ENCODE data around the gene BBS9. TPM values are rescaled to one million over a fixed set of nuclear protein-coding genes. Genes with fewer than 3 reads are reported as not detected.
"Not testable (repeated sequence)": the region's sequence is repeated elsewhere in the genome, so short reads cannot be mapped to it uniquely, and the experiment has no call there.

BBS9 gene
- total RNA-seq, 4 donors from 2014 or later: 8.6 to 22.5 (median 15.8) TPM

DNA sequence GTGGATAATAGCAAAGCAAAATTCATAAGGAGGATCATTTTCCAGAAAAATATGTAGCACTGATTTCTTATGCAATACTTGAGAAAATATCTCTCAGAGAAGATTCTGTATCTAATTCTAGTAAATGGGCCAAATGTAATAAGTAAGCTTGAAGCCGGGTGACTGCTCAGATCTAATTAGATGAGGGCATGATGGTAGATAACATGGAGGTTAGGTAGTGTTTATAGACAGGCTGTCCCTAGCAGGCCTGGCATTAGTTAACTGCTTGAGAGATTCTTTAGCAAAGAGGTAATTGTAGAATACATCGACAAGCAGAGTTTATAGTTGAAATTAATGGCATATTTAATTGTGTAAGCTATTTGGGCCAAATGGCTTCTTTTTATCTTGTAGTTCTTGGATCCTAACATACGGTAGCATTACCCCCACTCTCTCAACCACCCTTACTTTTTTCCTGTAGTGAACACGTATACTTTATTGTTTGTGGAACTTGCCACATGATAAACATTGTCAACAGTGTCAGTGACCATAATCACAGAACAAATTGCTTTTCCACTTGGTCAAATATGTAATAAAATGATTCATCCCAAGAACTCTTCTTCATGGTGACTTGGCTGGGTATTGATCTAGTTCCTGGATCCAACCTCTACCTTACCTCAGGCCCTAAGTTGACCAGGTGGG lies 343.1 kb downstream of the BBS9 start:
- H3K4me3 ChIP-seq: no peak overlapping the region
- H3K4me1 ChIP-seq: no peaks in the 10 kb centered on the region
- intact Hi-C loops (cut with DNase I; ENCODE audit: low total_unique reads) (no loop called here), in situ Hi-C loops (cut with MboI; ENCODE audit: low pct_ligation_motif_present in 1 of 4, low pct_unique_long_range_greater_than_20kb in 1 of 4, low sequenced_read_pairs in 3 of 4) (no loop called here)
- whole genome bisulfite sequencing, 2 donors (ENCODE audit: low coverage in 1 of 2): 80 to 83% methylated on average over 4 of the region's 4 CpGs
- no peak overlapping the region for H3K27ac ChIP-seq
- no peaks in the 10 kb centered on the region for H3K36me3 ChIP-seq
- TF ChIP-seq POLR2AphosphoS5 (IDR thresholded peaks at IDR 0.05) (no peak), EP300 (IDR thresholded peaks at IDR 0.05; ENCODE audit: low read depth) (no peak), POLR2A (IDR thresholded peaks at IDR 0.05) (no peak)
- TF ChIP-seq, protein P1, sequence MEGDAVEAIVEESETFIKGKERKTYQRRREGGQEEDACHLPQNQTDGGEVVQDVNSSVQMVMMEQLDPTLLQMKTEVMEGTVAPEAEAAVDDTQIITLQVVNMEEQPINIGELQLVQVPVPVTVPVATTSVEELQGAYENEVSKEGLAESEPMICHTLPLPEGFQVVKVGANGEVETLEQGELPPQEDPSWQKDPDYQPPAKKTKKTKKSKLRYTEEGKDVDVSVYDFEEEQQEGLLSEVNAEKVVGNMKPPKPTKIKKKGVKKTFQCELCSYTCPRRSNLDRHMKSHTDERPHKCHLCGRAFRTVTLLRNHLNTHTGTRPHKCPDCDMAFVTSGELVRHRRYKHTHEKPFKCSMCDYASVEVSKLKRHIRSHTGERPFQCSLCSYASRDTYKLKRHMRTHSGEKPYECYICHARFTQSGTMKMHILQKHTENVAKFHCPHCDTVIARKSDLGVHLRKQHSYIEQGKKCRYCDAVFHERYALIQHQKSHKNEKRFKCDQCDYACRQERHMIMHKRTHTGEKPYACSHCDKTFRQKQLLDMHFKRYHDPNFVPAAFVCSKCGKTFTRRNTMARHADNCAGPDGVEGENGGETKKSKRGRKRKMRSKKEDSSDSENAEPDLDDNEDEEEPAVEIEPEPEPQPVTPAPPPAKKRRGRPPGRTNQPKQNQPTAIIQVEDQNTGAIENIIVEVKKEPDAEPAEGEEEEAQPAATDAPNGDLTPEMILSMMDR (IDR thresholded peaks at IDR 0.05): no peak
- H3K27me3 ChIP-seq: no peaks in the 10 kb centered on the region
- H3K9me3 ChIP-seq: no peaks in the 10 kb centered on the region
- DNase-seq: no peak

DNA sequence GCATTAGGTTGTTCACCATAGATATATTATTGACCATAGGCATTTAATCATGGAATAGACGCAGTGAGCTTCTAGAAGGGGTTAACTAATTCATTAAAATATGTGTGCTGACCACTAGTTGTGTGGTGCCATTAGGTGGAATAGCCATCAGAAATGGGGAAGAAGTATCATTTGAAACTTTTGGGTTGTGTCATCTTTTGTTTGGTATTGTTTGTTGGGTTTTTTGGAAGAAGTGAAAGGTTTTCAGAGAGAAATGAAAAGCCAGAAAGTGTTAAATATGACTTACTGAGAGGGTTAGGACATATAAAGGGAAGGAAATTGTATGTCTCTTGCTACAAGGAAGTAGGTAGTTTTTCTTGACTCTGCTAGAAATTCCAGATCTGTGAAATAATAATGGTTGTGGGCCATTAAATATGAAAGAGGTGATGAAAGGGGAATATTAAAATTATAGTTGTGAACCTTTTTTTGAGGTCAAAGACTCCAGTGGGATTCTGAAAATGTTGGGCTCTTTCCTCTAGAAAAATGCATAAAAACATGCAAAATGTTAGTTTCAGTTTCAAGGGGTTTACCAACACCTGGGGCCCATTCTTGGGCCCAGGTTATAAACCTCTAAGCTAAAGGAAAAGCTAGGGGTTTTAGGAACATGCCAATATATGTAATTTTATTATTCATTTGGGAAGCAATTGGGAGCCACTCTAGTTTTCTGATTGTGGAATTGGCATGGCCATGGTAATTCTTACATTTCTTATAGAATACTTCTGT lies 348.5 kb downstream of the BBS9 start:
- intact Hi-C loops (cut with DNase I; ENCODE audit: low total_unique reads): no loop called here
- TF ChIP-seq EP300 (IDR thresholded peaks at IDR 0.05; ENCODE audit: low read depth) (no peak), POLR2AphosphoS5 (IDR thresholded peaks at IDR 0.05) (no peak), POLR2A (IDR thresholded peaks at IDR 0.05) (no peak)
- TF ChIP-seq, protein P1 (IDR thresholded peaks at IDR 0.05): no peak
- in situ Hi-C loops (cut with MboI; ENCODE audit: low pct_ligation_motif_present in 1 of 4, low pct_unique_long_range_greater_than_20kb in 1 of 4, low sequenced_read_pairs in 3 of 4): no loop called here
- no peaks in the 10 kb centered on the region for H3K4me1 ChIP-seq
- no peak for DNase-seq
- H3K36me3 ChIP-seq: no peaks in the 10 kb centered on the region
- H3K27ac ChIP-seq: no peak overlapping the region
- no peaks in the 10 kb centered on the region for H3K27me3 ChIP-seq
- no peak overlapping the region for H3K4me3 ChIP-seq
- H3K9me3 ChIP-seq: no peaks in the 10 kb centered on the region
- WGBS, 2 donors (ENCODE audit: low coverage in 1 of 2): 83 to 94% methylated on average over 1 of the region's 1 CpG

DNA sequence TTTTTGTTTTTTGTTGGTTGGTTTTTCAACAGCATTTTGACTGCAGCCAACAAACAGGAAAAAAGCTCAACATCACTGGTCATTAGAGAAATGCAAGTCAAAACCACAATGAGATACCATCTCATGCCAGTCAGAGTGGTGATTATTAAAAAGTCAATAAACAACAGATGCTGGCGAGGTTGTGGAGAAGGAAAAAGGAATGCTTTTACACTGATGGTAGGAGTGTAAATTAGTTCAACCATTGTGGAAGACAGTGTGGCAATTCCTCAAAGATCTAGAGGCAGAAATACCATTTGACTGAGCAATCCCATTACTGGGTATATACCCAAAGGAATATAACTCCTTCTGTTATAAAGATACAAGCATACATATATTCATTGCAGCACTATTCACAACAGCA lies 355.1 kb downstream of the BBS9 start:
- H3K36me3 ChIP-seq; H3K27ac ChIP-seq; H3K27me3 ChIP-seq; DNase-seq; in situ Hi-C loops (cut with MboI; ENCODE audit: low pct_ligation_motif_present in 1 of 4, low pct_unique_long_range_greater_than_20kb in 1 of 4, low sequenced_read_pairs in 3 of 4); H3K4me3 ChIP-seq; H3K9me3 ChIP-seq; H3K4me1 ChIP-seq; intact Hi-C loops (cut with DNase I; ENCODE audit: low total_unique reads): not testable (repeated sequence)
- 95 to 100% methylated on average over 1 of the region's 1 CpG for WGBS, 2 donors (ENCODE audit: low coverage in 1 of 2)

DNA sequence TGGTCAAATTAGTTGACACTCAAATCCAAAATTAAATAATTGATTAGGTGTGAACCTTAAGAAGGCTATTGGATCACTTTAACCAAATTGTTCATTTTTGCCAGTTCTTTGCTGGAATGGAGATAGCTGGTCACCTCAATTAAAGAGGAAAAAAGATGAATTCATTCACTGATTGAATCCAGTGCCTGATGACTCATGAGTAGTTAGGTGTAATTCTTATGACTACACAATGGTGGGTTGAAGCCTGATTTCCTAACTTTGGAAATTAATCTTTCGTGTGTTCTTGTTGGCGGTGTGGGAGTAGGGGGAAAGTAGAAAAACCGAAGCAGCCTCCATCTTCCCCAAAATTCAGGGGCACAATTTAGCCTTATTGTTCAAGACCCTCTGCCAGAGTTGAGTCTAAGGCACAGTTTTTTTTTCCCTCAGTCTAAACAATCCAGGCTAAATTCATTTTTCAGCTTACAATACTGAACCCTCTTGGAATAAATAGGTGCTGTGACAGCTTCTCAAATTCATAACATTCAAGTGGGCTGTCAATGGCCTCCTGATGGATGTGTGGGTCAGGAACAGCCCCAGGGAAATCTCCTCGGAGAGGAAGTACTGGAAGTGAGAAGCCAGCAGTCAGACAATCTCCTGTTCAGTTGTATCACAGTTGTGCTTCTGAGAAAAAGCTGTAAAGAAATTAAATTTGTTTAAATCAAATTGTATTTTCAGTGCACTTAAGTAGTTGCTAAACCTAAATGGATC lies 356.6 kb downstream of the BBS9 start:
- 89% methylated on average over 3 to 4 of the region's 4 CpGs for WGBS, 2 donors (ENCODE audit: low coverage in 1 of 2)
- intact Hi-C loops (cut with DNase I; ENCODE audit: low total_unique reads) (no loop called here), in situ Hi-C loops (cut with MboI; ENCODE audit: low pct_ligation_motif_present in 1 of 4, low pct_unique_long_range_greater_than_20kb in 1 of 4, low sequenced_read_pairs in 3 of 4) (no loop called here)

More for the DNA sequence above, 356.6 kb downstream of the BBS9 start:
- TF ChIP-seq, protein P1 (IDR thresholded peaks at IDR 0.05): no peak
- no peak for TF ChIP-seq EP300 (IDR thresholded peaks at IDR 0.05; ENCODE audit: low read depth)
- no peak for TF ChIP-seq POLR2A (IDR thresholded peaks at IDR 0.05)
- TF ChIP-seq POLR2AphosphoS5 (IDR thresholded peaks at IDR 0.05): no peak
- H3K4me1 ChIP-seq: no peaks in the 10 kb centered on the region
- H3K36me3 ChIP-seq: no peaks in the 10 kb centered on the region
- H3K9me3 ChIP-seq: no peaks in the 10 kb centered on the region
- H3K4me3 ChIP-seq: no peak overlapping the region
- no peak for DNase-seq
- H3K27me3 ChIP-seq: no peaks in the 10 kb centered on the region
- no peak overlapping the region for H3K27ac ChIP-seq
